Nephron progenitor cell (in vitro differentiated cells): ENCODE measurements around the gene WDCP.
"Not testable (repeated sequence)": the region's sequence is repeated elsewhere in the genome, so short reads cannot be mapped to it uniquely, and the experiment has no call there.

Experiments used
- DNase-seq: peaks from one replicate; pipeline ENCODE4 v3.0.0; 2021
- H3K27ac Mint-ChIP-seq: 2 replicates; pipeline ENCODE4 v1.8.0; 2021; ENCODE audit warnings: mild to moderate bottlenecking, moderate library complexity, mixed read lengths
- H3K27me3 Mint-ChIP-seq: 2 replicates; pipeline ENCODE4 v1.8.0; 2021; ENCODE audit warnings: mild to moderate bottlenecking, low read depth, mixed read lengths; ENCODE audit not compliant: poor library complexity
- H3K36me3 Mint-ChIP-seq: 2 replicates; pipeline ENCODE4 v1.8.0; 2021; ENCODE audit warnings: low read depth, mixed read lengths
- H3K4me1 Mint-ChIP-seq: 2 replicates; pipeline ENCODE4 v1.8.0; 2021; ENCODE audit warnings: mixed read lengths
- H3K4me3 Mint-ChIP-seq: 2 replicates; pipeline ENCODE4 v1.8.0; 2021; ENCODE audit warnings: mild to moderate bottlenecking, moderate library complexity, mixed read lengths
- H3K9me3 Mint-ChIP-seq: 2 replicates; pipeline ENCODE4 v1.8.0; 2021; ENCODE audit warnings: mild to moderate bottlenecking, moderate library complexity, mixed read lengths
- CTCF ChIP-seq: fragments of 200-600 bp; sonication (generic); IDR thresholded peaks from 2 replicates; pipeline ENCODE4 v1.5.0; 2021; ENCODE audit warnings: antibody characterized with exemption

WDCP gene

GRCh38 chr2:24046930-24047702, at the start of gene WDCP:
Gene WDCP, minus strand, starts transcription at chr2:24047391. Its CDS starts 7,897 bp downstream, at chr2:24039494.
- peak; percentile 86 for DNase-seq
- H3K4me1 Mint-ChIP-seq: peaks cover 26% of the 10 kb centered on the region
- TF ChIP-seq CTCF: no peak
- no peaks in the 10 kb centered on the region for H3K9me3 Mint-ChIP-seq
- peak within 1 kb of the TSS; percentile 83 for H3K27ac Mint-ChIP-seq
- H3K27me3 Mint-ChIP-seq: peaks cover 2% of the 10 kb centered on the region
- peak within 1 kb of the TSS; percentile 95 for H3K4me3 Mint-ChIP-seq
- H3K36me3 Mint-ChIP-seq: peaks cover 8% of the 10 kb centered on the region

GRCh38 chr2:24095171-24095677, 48.0 kb upstream of the WDCP start:
- H3K4me3 Mint-ChIP-seq, H3K27me3 Mint-ChIP-seq, DNase-seq, H3K4me1 Mint-ChIP-seq, H3K27ac Mint-ChIP-seq: not testable (repeated sequence)
- Mint-ChIP-seq H3K9me3 (peaks cover 60% of the 10 kb centered on the region), H3K36me3 (peaks cover 76% of the 10 kb centered on the region)

DNA sequence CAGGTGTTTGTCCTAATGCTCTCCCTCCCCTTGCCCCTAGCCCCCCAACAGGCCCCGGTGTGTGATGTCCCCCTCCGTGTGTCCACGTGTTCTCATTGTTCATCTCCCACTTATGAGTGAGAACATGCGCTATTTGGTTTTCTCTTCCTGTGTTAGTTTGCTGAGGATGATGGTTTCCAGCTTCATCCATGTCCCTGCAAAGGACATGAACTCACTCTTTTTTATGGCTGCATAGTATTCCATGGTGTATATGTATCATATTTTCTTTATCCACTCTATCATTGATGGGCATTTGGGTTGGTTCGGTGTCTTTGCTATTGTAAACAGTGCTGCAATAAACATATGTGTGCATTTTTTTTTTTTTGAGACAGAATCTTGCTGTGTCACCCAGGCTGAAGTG, 46.1 kb upstream of the WDCP start:
- H3K4me1 Mint-ChIP-seq, H3K27me3 Mint-ChIP-seq, DNase-seq, H3K4me3 Mint-ChIP-seq, H3K27ac Mint-ChIP-seq: not testable (repeated sequence)
- H3K36me3 Mint-ChIP-seq: peaks cover 70% of the 10 kb centered on the region
- H3K9me3 Mint-ChIP-seq: peaks cover 40% of the 10 kb centered on the region

- no peak for DNase-seq
- H3K9me3 Mint-ChIP-seq: peaks cover 8% of the 10 kb centered on the region
- H3K27me3 Mint-ChIP-seq: no peaks in the 10 kb centered on the region
- TF ChIP-seq CTCF: no peak
- no peak overlapping the region for H3K27ac Mint-ChIP-seq
- peaks cover 29% of the 10 kb centered on the region for H3K36me3 Mint-ChIP-seq
- peaks cover 13% of the 10 kb centered on the region for H3K4me1 Mint-ChIP-seq
- no peak overlapping the region for H3K4me3 Mint-ChIP-seq
Measured at GRCh38 chr2:24088821-24089359, 41.7 kb upstream of the WDCP start.

DNA sequence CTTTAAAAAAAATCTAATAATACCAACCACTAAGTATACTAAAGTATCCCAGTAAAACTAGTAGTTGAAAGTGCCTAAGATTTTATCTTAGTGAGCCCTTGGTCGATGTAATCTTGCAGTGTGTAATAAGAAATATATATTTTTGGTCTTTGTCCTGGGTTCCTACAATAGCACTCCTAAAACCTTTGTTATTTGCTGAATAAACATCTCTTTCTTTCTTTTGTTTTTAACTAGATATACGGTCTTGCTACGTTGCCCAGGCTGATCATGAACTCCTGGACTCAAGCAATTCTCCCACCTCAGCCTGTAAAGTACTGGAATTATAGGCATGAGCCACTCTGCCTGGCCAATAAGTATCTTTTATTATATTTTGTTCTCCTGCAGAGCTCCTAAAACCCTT, 39.8 kb upstream of the WDCP start:
- Mint-ChIP-seq H3K36me3 (peaks cover 24% of the 10 kb centered on the region), H3K4me3 (no peak overlapping the region), H3K27me3 (no peaks in the 10 kb centered on the region), H3K4me1 (peaks cover 31% of the 10 kb centered on the region), H3K9me3 (peaks cover 5% of the 10 kb centered on the region), H3K27ac (no peak overlapping the region)
- DNase-seq: no peak
- TF ChIP-seq CTCF: no peak

DNA sequence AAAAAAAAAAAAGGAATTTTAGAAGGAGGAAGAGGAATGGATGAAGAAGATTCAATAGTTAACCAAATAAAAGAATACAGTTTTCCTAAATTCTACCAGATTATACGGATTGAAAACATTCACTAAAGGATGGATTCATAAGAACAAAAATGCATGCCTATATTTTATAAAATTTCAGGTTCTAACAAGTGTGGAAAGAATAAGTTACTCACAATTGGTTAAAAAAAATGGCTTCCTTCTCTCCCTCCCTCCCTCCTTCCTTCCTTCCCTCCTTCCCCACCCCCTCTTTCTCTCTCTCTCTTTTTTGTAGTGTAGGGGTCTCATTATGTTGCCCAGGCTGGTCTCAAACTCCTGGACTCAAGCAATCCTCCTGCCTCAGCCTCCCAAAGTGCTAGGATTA, 39.0 kb upstream of the WDCP start:
- H3K27ac Mint-ChIP-seq: no peak overlapping the region
- H3K9me3 Mint-ChIP-seq: peaks cover 5% of the 10 kb centered on the region
- DNase-seq: no peak
- TF ChIP-seq CTCF: no peak
- peaks cover 29% of the 10 kb centered on the region for H3K36me3 Mint-ChIP-seq
- no peak overlapping the region for H3K4me3 Mint-ChIP-seq
- H3K4me1 Mint-ChIP-seq: peaks cover 32% of the 10 kb centered on the region
- H3K27me3 Mint-ChIP-seq: no peaks in the 10 kb centered on the region

GRCh38 chr2:24085200-24085489, 38.0 kb upstream of the WDCP start:
- H3K27ac Mint-ChIP-seq: no peak overlapping the region
- DNase-seq: no peak
- no peaks in the 10 kb centered on the region for H3K27me3 Mint-ChIP-seq
- H3K4me1 Mint-ChIP-seq: peaks cover 32% of the 10 kb centered on the region
- peaks cover 29% of the 10 kb centered on the region for H3K36me3 Mint-ChIP-seq
- no peaks in the 10 kb centered on the region for H3K9me3 Mint-ChIP-seq
- H3K4me3 Mint-ChIP-seq: peak overlapping the region; percentile 91
- no peak for TF ChIP-seq CTCF
